ENCODE measurements around the gene MX1.

MX1 gene

DNA sequence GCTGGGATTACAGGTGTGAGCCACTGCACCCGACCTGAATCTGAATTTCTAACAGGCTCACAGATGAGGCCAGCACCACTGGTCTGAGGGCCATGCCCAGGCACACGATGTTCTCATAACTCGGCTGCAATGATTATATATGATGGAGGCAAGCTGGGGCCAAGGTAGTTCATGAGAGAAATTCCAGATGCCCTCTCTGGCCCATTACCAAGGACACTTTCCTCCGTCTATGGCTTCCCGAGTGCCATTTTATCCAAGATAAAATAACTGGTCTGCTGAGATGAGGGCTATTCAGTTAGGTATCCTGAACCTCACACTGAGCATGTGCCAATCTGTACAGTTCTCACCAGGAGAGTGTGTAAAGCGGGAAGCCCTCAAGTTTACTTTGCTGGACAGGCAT, 65.4 kb downstream of the MX1 start:
- DNase-seq (ENCODE audit: low read depth in 2 of 2), result no peak

DNA sequence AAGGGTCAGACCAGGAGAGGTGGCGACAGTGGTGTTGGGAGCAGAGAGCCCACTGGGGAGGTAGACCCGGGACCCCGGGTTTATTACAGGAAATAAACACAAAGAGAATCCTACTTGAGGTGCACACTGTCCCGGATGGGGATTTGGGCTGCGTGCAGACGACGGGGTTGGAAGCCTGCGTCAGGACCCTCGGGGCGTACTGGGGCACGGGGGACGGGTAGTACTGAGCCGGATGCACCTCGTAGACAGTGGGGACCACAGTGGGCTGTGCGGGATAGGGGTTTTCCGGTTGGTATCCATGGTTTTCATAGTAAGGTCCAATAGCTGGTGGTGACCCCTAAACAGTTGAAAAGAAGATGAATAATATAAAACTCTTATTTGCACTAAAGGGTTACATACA, 68.2 kb downstream of the MX1 start:
- no peak for DNase-seq (ENCODE audit: low read depth in 2 of 2)

DNA sequence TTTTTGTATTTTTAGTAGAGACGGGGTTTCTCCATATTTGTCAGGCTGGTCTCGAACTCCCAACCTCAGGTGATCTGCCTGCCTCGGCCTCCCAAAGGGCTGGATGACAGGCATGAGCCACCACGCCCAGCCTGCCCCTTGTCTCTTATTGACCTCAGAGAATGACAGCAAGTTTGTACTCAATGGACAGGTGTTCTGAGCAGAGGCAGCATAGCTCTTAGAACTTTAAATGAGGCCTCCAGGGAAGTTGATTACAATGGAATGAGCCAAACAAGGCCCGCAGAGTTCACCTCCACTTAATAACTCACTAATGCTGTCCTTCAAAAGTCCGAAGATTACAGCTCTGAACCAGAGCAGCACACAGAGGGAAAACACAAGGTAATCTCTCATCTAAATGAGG, 71.0 kb downstream of the MX1 start:
- DNase-seq (ENCODE audit: low read depth in 2 of 2), result no peak

DNA sequence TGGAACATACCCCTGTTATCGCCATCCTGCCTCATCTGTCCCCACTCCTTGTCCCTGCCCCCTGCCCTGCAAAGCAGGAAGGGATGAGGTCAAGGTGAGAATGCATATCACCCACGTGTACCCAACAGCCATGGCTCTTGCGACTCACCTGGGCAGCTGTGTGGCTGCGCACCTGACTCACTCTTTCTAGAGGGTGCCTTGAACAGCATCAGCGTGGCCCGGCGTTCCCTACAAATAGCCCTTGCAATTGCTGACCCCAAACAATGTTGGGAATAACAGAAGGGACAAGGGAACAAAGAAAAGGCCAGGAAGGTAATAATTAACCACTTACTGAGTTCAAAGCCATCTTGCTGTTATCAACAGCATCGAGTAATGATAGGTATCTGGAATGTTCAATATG, 71.7 kb downstream of the MX1 start:
- DNase-seq (ENCODE audit: low read depth in 2 of 2), result no peak

DNA sequence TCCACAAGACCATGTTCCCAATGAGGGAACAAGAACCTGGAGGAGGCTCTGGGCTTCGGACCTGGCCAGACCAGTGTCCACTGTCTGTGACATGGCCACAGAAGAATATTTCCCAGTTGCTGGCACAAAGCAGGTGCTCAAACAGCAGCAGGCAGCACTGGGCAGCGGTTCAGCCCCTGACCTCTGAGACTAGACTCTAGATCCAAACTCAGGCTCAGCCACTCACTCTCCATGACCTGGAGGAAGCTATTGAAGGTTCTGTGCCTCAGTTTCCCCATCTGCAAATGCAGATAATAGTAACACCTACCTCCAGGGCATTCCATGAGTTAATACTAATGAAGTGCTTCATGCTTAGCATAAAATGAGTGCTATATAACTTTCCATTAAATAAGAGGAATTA, 73.9 kb downstream of the MX1 start:
- DNase-seq (ENCODE audit: low read depth in 2 of 2), result no peak

DNA sequence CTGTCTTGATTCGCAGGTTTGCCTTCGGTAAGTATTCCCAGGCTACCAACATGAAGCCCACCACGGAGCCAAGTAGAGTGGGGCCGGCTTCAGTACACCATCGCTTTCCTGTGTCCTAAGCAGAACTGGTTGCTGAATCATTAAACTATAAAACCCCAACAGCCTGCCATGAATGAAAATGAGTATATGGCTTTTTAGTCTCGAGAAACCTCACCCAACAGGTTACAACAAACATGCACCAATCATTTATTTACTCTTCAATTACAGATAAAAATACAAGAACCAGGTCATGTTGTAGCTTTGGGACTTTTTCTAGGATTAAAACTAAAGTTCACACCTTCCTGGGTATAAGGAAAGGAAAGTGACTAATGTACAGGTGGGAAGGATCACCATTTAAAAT, 74.3 kb downstream of the MX1 start:
- DNase-seq (ENCODE audit: low read depth in 2 of 2), result no peak

DNA sequence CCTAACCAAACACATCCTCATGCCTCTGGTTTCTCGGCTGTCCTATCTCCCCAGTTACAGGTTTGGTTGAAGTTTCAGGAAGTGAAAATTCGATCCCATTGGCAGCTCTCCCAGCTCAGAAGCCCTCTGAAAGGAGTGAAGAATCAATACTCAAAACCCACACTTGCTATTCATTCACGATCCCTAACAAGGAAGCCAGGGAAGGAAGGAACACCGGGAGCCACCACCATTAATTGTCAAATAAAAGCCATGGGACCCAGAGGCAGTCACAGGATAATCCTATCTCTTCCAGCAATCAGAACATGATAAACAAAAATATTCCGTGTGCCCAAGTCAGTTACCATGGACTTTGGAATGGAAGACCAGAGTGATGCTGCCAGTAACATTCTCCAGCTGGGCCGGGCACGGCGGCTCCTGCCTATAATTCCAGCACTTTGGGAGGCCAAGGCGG, 74.9 kb downstream of the MX1 start:
- no peak for DNase-seq (ENCODE audit: low read depth in 2 of 2)

DNA sequence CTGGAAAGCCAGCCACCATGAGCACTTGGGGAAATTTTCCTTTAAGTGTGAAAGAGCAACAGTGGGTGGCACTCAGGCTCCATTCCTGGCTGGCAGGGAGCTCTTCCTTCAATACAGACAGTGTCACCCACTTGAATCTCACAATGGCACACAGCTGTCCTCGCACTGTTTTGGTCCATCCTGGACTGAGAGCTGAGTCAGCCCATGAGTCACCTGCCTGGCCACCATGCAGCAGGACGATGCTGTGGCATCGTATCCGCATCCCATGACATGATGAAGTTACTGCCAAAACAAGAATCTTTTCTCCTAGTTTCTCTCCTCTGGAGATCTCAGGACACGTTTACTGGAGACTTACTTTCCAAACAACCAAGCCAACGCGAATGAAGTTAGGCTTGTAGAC, 75.9 kb downstream of the MX1 start:
- DNase-seq (ENCODE audit: low read depth in 2 of 2), result no peak

DNA sequence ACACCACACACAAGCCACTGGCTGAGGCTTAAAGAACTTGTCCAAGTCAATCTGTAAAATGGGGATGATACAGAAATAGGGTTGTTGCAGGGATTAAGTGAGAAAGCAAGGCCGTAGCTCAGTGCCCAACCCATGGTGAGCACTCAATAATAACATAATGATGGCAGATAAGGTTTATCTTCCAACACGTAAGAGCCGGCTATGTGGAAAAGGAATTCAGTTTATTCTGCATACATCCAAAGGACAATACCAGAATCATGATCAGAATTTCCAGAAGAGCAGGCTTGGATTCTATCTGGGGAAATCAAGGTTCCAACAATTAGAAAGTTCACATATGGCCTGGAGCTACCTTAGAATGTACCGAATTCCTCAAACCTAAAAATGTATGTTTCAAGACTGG, 77.3 kb downstream of the MX1 start:
- DNase-seq (ENCODE audit: low read depth in 2 of 2), result no peak

DNA sequence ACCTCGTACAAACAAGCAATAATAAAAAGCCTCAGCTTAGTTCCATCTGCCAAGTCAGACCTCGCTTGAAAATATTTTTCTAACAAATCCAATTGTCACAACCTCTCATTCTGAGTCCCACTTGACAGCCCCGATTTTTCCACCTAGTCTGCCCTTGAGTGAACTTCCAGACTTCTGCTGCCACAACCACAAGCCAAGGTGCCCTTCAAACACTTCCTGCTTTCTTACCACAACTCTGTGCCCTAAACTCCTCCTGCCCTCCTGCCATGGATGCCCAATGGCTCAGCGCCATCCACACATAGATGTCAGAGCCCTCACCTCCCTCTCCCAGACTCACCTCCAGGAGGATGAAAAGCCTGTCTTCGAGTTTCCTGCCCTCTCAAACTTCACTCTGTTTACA, 78.0 kb downstream of the MX1 start:
- DNase-seq (ENCODE audit: low read depth in 2 of 2), result no peak

DNA sequence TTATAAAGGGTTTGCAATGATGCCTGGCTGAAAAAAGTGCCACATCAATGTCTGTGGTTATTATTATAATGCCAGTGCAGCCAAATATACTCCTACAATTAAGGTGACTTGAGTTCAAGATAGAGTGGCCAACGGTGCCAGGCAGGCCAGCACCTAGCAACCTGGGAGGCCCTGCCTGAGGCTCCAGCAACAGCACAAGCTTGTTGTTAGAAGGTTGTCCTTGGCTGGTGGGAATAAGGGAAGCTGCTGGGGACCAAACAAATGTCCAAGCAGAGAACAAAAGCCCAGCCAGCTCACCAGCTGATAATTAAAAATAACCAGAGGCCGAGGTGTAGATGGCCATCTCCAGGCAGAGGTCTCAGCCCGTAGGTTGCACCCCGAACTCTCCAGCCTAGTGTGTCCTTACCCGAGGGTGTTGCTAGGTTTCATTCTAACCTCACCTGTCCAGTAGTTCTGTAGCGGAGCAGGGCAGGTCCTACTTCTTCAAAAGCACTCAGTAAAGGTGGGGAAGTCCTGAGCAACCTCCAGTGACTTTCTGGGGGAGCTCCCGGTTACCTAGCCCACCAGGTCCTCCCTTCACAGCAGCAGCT, 80.1 kb downstream of the MX1 start:
- no peak for DNase-seq (ENCODE audit: low read depth in 2 of 2)

DNA sequence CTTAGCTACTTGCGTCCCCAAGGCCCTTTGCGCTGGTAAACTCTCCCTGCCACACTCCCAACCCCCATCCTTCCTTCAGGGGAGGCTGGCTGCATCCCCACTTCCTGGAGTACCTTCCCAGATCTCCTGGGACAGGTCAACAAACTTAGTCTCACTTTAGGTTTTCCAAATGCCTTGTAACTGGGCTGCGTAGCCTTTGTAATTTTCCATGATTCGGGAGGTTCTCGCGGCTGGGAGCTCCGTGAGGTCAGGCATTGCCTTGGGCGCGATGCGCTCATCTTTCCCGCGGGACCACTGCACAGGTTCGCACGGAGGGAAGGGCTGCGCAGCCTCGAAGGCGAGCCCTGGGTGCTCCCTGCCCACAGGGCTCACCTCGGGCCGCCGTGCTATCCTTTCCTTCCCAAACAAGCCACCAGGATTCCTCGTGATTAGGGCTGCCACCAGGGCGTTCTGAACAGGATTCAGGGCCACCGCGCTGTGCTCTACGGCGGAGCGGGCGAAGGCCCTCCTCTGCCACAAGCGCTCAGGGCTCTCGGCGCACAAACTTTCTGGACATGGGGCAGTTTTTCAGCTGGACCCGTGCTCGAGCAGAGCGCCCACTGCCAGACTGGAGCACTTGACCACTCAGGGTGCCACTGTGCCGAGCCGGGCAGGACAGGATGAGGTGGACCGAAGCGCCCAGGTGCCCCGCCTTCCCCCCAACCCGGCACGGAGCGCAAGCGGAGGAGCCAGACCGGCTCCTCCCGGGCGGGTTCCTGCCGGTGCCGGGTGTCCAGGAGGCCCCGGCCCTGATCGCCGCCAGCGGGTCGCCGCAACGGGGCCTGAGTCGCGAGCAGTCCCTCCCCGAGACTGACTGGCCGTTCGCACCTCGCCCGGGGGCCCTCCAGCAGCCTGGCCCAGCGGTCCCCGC, 80.8 kb downstream of the MX1 start:
- no peak for DNase-seq (ENCODE audit: low read depth in 2 of 2)

DNA sequence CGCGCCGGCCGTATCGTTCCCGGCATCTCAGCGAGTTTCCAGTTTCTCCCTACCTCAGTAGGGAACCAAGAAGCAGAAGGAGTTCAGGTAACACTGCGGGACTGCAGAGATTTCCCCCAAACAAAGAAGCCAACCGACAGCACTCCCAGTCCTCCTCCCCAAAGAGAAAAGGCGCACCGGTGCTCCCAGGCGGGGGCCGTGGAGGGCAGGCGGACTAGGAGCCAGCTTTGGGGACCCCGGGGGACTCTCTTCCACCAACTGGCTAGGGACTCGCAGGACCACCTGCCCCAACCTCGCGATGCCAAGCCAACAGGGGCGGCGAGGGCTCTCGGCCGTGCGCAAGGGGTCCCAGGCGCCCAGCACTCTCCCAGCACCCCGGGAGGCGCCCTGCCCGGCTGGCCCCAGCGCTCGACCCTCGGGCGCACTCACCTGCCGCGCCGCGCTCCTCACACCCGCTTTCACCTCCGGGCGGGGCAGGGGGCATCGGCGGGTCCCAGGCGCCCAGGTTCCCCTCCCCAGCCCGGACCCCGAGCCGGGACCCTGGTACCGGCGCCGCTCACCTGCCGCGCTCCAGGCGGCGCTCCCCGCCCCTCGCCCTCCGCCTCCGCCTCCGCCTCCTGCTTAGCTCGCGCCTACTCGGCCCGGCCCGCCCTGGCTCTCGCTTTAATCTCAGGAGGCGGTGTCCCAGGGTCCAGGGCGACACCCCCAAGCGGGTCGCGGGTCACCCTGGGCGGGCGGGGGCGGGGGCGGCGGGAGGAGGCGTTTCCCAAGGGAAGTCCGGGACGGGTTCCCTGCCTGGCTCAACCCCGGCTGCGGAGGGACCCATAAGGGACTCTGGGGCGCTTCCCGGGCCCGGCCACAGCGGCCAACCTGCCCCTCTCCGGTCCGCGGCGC, 81.7 kb downstream of the MX1 start, which contains the start of gene TMPRSS2:
Gene TMPRSS2 (minus strand): TSS at position 638 of the 894 bp plus-strand sequence. CDS start 10,025 bp downstream, outside the sequence.
- DNase-seq (ENCODE audit: low read depth in 2 of 2), result no peak

DNA sequence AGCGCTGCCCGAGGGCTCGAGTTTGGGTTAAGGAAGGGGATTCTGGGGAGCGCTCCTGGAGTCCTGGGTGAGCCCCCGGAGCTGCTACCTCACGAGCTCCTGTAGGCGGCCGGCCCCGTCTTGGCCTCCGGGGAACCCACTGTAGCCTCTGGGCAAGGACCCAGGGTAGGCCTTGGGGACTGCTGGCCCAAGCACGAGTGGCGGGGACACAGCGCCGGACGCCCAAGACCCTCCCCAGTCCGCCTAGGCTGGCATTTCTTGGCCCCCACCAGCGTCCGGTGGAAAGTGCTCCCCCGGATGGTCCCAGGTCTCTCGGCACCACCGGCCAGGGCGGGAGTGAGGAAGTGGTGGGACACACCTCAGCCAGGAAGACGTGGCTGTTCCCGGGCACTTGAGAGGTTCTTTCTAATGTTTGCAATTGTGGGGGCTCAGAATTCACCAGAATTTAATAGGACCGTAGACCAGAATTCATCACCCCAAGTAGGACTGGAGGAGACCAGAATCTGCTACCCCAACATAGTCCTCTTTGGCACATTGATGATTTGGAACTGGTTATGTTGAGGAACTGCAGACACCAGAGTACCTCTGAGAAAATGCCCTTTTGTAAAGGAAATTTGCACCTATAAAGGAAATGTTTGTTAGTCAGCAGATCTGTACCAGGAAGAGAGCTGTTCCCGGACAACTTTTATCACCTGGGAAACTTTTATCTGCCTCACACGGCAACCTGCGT, 82.5 kb downstream of the MX1 start:
- no peak for DNase-seq (ENCODE audit: low read depth in 2 of 2)

Measured in stimulated activated CD4-positive, alpha-beta T cell treated with anti-CD3 and anti-CD28 coated beads, Interleukin-1b, Interleukin-23, amount 100 ng/mL, for 4 hours (primary cell).